ENCODE measurements around the gene SLC19A1. TPM values are rescaled to one million over a fixed set of nuclear protein-coding genes. Genes with fewer than 3 reads are reported as not detected.

Gene SLC19A1
- total RNA-seq, 4 donors from 2014 or later: 1.5 to 8.6 (median 5.3) TPM

GRCh38 chr21:45493401-45494001 lies 48.7 kb downstream of the SLC19A1 start:
- Histone ChIP-seq H3K27me3 (no peaks in the 10 kb centered on the region), H3K27ac (no peak overlapping the region), H3K36me3 (peaks cover 0 to 92% of the 10 kb centered on the region in 2 donors), H3K9me3 (no peaks in the 10 kb centered on the region), H3K4me3 (no peak overlapping the region), H3K4me1 (no peaks in the 10 kb centered on the region)
- ATAC-seq: no peak
- TF ChIP-seq POLR2A (IDR thresholded peaks at IDR 0.05) (no peak), EP300 (IDR thresholded peaks at IDR 0.05) (no peak), POLR2AphosphoS5 (IDR thresholded peaks at IDR 0.05) (no peak), CTCF (IDR thresholded peaks at IDR 0.05) (no peak)
- WGBS, 2 donors (ENCODE audit: low coverage in 1 of 2): no CpG with 5 or more reads among the region's 21 CpGs

GRCh38 chr21:45492765-45493164 lies 49.5 kb downstream of the SLC19A1 start:
- no peak overlapping the region for H3K4me3 ChIP-seq
- H3K27me3 ChIP-seq: no peaks in the 10 kb centered on the region
- H3K4me1 ChIP-seq: no peaks in the 10 kb centered on the region
- no peak for ATAC-seq
- H3K9me3 ChIP-seq: no peaks in the 10 kb centered on the region
- TF ChIP-seq POLR2AphosphoS5 (IDR thresholded peaks at IDR 0.05): no peak
- H3K27ac ChIP-seq: no peak overlapping the region
- no CpG with 5 or more reads among the region's 20 CpGs for WGBS, 2 donors (ENCODE audit: low coverage in 1 of 2)
- H3K36me3 ChIP-seq: peaks cover 0 to 89% of the 10 kb centered on the region in 2 donors

- H3K36me3 ChIP-seq: peaks cover 0 to 87% of the 10 kb centered on the region in 2 donors
Measured at GRCh38 chr21:45491623-45492022, 50.6 kb downstream of the SLC19A1 start.

GRCh38 chr21:45491056-45491455 lies 51.2 kb downstream of the SLC19A1 start:
- Histone ChIP-seq H3K9me3 (no peaks in the 10 kb centered on the region), H3K27me3 (no peaks in the 10 kb centered on the region), H3K4me1 (no peaks in the 10 kb centered on the region), H3K36me3 (peaks cover 0 to 82% of the 10 kb centered on the region in 2 donors), H3K27ac (no peak overlapping the region), H3K4me3 (no peak overlapping the region)
- WGBS, 2 donors (ENCODE audit: low coverage in 1 of 2): no CpG with 5 or more reads among the region's 20 CpGs
- TF ChIP-seq POLR2AphosphoS5 (IDR thresholded peaks at IDR 0.05) (no peak), POLR2A (IDR thresholded peaks at IDR 0.05) (no peak), CTCF (IDR thresholded peaks at IDR 0.05) (no peak), EP300 (IDR thresholded peaks at IDR 0.05) (no peak)
- ATAC-seq: no peak

More at GRCh38 chr21:45491623-45492022, 50.6 kb downstream of the SLC19A1 start:
- H3K27me3 ChIP-seq: no peaks in the 10 kb centered on the region
- H3K9me3 ChIP-seq: no peaks in the 10 kb centered on the region
- H3K4me3 ChIP-seq: no peak overlapping the region
- no peak for ATAC-seq
- no peaks in the 10 kb centered on the region for H3K4me1 ChIP-seq
- H3K27ac ChIP-seq: no peak overlapping the region
- WGBS, 2 donors (ENCODE audit: low coverage in 1 of 2): 80% methylated on average over 1 of the region's 9 CpGs; no CpG with 5 or more reads in 1 of the 2 donors
- TF ChIP-seq POLR2A (IDR thresholded peaks at IDR 0.05): no peak
- TF ChIP-seq CTCF (IDR thresholded peaks at IDR 0.05): no peak
- no peak for TF ChIP-seq POLR2AphosphoS5 (IDR thresholded peaks at IDR 0.05)
- no peak for TF ChIP-seq EP300 (IDR thresholded peaks at IDR 0.05)

GRCh38 chr21:45490049-45490731 lies 52.0 kb downstream of the SLC19A1 start:
- Histone ChIP-seq H3K4me1 (no peaks in the 10 kb centered on the region), H3K9me3 (no peaks in the 10 kb centered on the region), H3K27ac (no peak overlapping the region), H3K4me3 (no peak overlapping the region), H3K27me3 (no peaks in the 10 kb centered on the region), H3K36me3 (peaks cover 0 to 73% of the 10 kb centered on the region in 2 donors)
- TF ChIP-seq CTCF (IDR thresholded peaks at IDR 0.05): no peak
- no peak for ATAC-seq
- WGBS, 2 donors (ENCODE audit: low coverage in 1 of 2): no CpG with 5 or more reads among the region's 29 CpGs
